IPS DF 4.7 (cell line): ENCODE results near the gene SPRING1.
"Not testable (repeated sequence)": the region's sequence is repeated elsewhere in the genome, so short reads cannot be mapped to it uniquely, and the experiment has no call there.

Source experiments
- DNase-seq: peaks from one replicate; pipeline ENCODE4 v3.0.0-alpha.2; 2013; ENCODE audit warnings: low spot score; ENCODE audit errors: extremely low read depth

Gene SPRING1

DNA sequence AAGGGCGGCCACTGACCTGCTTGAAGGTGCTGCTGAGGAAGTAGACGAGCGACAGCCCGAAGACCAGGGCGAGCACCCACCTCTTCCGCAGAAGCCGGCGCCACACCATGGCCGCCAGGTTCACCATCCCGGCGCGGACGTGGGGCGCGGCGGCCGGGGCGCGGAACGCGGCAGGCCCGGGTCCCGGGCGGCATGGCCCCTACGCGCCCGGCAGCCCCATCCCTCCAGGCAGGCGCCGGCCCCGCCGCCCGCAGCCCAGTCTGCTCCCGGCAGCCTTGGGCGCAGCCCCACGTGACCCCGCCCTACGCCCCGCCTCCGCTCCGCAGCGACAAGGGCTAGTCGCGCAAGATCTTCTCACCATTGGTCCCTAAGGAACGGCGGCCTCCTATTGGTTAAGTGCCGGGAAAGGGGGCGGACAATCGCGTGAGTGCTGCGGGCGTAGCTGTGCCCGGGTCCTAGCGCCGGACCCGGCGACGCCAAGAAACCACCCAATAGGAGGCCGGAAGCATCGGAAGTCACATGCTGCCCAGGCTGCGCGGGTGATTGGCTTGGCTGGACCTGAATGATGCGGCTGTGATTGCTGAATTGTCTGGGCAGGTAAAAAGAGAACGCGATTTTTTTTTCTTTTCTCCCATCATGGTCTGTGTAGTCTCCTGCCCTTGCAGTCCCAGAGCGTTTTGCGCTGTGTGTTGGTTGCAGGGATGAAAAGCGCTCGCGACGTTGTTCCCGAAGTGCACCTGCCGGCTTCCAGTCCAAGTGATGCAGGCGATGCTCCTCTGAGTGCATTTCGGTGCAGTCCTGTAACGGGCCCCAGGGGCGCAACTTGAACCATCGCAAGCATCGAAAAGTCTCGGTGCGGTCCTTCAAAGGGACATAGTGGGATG, at the start of gene SPRING1, which contains the start of gene RNFT2:
TSS of gene SPRING1 (minus strand) at position 296 of the 884 bp plus-strand sequence. CDS start at position 127, 169 bp downstream.
TSS of gene RNFT2 (plus strand) at position 542 of the 884 bp plus-strand sequence. CDS start 2,183 bp downstream, outside the sequence.
- peak; percentile 94 for DNase-seq

GRCh38 chr12:116784238-116784612, 46.4 kb upstream of the SPRING1 start:
- DNase-seq = no peak

- no peak for DNase-seq
These were observed 45.8 kb upstream of the SPRING1 start for GRCh38 chr12:116783525-116784237.

DNA sequence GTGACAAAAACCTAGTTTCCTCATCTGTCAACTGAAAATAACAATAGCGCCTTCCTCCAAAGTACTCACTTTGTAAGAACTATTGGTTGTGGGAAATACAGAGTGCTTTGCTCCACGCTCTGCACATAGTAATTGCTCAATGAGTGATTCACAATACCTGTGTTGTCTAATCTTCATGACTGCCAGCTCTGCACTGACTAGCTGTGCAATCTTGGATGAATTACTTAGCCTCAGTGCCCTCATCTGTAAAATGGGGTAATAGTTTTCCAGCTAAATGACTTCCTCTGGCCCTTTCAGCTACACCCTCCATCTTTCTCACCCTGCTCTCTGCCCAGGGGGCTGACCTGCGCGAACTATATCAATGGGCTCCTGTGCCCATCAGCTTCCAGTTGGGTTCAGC, 43.1 kb upstream of the SPRING1 start:
- no peak for DNase-seq

DNA sequence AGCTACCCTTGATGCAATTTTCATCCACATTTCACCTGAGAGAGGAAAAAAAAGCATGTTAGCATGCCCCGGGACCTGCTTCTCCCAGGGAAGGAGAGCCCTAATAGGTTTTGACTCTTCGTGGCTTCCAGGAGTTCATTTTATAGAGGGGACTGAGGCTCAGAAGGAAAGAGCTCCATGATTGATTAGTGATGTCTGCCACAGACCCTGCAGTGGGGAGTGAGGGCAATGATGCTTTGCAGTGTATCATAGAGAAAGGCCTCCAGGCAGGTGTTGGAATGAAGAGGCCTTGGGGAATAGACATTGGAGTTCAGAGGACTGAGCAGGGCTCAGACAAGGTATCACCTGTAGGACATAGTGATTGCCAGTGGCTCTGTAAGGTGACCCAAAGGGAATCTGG, 41.7 kb upstream of the SPRING1 start:
- no peak for DNase-seq

GRCh38 chr12:116777245-116777644, 39.4 kb upstream of the SPRING1 start:
- DNase-seq = no peak

- no peak for DNase-seq
These were observed 36.2 kb upstream of the SPRING1 start for GRCh38 chr12:116774020-116774419.

DNA sequence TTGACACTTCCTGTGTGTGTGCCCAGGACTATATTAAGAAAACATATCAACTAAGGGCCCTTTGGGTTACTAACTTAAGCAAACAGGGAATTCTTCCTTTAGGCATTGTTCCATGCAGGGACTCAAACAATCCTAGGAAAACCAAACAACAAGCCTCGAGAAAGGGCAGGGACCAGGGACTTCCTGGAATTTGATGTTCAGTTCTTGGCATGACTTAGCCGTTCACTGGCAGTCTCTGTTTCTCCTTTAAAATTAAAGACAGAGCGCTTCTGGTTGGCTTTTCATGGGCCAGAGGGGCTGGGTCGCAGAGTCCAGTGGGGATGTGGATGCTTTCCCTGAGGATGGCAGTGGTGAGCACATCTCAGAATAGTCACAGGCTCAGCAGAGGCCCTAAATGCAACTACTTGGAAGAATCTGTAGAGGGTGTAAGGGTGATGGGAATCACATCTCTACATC, 35.4 kb upstream of the SPRING1 start:
- no peak for DNase-seq

DNA sequence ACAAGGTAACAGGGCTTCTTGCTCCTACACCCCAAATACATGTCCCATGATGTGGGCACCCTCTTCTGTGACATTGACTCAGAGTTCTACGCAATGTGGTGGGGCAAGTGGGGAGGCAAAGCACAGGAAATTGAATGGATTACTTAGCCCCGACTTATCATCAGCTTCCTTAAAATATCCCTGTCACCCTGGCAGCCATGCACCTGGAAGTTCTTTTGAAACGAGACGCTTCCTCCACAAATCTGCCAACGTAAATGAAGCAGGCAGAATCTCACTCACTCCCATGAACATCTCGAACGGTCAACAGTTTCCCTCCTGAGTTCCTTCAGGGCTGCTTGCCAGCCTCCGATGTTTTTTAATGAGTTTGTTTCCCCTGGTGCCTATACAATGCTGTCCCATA, 33.8 kb upstream of the SPRING1 start:
- no peak for DNase-seq

GRCh38 chr12:116766746-116767145, 28.9 kb upstream of the SPRING1 start:
- DNase-seq = no peak

GRCh38 chr12:116766285-116766684, 28.4 kb upstream of the SPRING1 start:
- DNase-seq = no peak

GRCh38 chr12:116765271-116765670, 27.4 kb upstream of the SPRING1 start:
- DNase-seq = no peak

DNA sequence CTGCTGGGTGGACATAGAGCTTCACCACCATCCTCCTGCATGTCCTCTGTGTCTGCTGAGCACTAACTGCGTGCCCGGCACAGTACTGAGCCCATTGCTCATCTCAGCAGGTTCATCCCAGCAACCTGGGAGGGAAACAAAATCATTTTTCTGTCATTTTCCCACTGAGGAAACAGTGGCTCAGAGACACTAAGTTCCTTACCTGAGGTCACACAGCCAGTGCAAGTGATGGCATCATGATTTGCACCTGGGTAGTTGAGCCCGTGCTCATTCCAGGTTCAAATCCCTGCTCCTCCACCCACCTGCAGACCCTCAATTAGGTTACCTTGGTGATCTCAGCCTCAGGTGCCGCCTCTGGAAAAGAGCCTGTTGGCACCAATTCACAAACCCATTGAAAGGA, 23.6 kb upstream of the SPRING1 start:
- DNase-seq = no peak

DNA sequence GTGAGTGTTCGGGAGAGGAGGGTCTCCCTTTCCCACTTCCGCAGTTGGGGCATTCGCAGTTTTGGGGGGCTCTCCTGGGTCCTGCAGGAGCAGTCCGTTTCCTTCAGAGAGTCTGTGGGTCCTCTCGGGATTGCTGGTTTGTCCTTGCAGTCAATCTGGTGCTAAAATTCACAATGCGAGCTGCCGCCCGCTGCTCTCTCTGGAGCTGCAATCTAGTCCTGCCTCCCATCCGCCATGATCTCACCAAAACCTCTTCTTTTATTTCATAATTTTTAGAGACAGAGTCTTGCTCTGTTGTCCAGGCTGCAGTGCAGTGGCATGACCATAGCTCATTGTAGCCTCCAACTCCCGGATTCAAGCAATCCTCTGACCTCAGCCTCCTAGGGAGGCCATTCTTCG, 22.8 kb upstream of the SPRING1 start:
- DNase-seq = no peak

DNA sequence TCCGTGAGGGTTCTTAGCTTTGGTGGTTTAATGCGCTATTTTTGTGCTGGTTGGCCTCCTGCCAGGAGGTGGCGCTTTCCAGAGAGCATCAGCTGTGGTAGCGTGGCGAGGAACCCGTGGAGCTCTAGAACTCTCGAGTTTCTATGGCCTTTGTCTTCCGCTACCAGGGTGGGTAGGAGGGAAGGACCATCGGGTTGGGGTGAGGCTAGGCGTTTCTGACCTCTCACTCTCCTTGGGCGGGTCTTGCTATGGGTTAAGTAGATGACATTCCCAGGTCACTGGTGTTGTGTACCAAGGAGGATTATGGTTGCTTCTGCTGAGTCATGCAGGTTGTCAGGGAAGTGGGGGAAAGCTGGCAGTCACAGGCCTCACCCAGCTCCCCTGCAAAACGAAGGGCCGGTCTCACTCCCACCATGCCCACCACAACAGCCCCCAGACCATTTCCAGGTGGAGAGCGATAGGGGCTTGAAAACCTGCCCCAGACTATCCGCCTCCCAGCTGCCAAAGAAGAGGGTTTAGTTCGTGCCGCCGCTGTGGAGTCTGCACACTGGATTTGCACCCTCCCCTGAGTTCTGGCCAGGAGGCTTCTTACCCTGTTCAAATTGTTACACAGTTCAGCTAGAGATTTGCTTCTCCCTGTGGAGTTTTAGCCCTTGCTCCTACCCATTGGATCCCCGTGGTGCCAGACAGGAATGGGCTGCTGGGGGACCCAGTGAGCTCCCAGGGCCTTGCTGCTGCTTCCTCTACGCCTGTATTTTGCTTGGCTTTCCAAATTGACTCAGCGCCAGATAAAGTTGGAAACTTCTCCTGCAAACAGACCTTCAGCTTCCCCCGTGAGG, 22.1 kb upstream of the SPRING1 start:
- peak; percentile 60 for DNase-seq

- DNase-seq = not testable (repeated sequence)
These were observed 16.9 kb upstream of the SPRING1 start for GRCh38 chr12:116754783-116755182.

- DNase-seq = not testable (repeated sequence)
These were observed 16.2 kb upstream of the SPRING1 start for GRCh38 chr12:116754097-116754496.

DNA sequence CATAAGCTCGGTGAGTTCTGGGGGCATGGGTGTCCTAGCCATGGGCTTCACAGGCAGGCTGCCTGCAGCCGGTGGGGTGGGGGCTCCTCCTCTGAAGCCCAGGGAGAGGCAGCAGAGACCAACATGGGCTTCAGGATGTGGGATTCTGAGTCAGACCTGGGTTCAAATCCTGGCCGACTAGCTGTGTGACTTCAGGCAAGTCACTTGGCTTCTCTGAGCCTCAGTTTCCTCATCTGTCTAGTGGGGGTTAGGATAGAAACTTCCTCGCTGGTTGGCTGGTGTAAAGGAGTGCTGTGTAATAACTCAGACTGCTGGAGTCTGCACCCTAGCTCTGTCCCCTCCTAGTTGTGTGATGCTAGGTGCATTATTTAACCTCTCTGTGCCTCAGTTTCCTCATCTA, 12.4 kb upstream of the SPRING1 start:
- no peak for DNase-seq

DNA sequence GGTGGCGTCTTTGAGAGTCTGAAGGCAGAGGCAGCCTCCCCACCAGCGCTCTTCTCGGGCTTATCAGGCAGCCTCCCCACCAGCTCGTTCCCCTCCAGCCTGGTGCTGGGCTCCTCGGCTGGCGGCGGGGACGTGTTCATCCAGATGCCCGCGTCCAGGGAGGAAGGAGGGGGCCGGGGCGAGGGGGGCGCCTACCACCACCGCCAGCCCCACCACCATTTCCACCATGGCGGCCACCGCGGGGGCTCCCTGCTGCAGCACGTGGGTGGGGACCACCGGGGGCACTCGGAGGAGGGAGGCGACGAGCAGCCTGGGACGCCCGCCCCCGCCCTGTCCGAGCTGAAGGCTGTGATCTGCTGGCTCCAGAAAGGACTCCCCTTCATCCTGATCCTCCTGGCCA, 12.0 kb upstream of the SPRING1 start:
- no peak for DNase-seq

GRCh38 chr12:116745554-116745953, 7.7 kb upstream of the SPRING1 start:
- no peak for DNase-seq

DNA sequence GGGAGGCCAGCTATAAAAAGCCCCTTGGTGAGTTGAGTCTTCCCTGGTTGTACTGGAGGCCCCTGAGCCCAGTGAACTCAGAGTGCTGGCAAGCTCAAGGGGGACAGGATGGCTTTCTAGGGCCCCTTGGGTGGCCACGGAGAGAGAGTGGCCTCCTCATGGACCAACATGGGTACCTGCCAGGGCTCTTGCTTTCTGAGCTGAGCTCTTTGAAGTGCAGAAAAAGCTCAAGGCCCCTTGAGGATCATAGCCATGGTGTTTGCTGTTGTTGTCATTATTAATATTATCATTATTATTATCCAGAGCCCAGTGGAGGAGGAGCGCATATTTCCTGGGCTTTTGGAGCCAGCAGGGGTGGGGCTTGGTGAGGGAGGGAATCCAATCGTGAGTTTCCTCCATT, 6.9 kb upstream of the SPRING1 start:
- no peak for DNase-seq
